ENCODE results near the gene ANKRD10. TPM values are rescaled to one million over a fixed set of nuclear protein-coding genes. Genes with fewer than 3 reads are reported as not detected.

The ANKRD10 gene
- total RNA-seq, 1 experiment from 2014 or later = 168 TPM

- H3K4me2 ChIP-seq (ENCODE audit: low read depth, low read length, poor library complexity, severe bottlenecking) = no peak overlapping the region
- no peak for DNase-seq
- H3K4me3 ChIP-seq (ENCODE audit: low read length) = no peak overlapping the region
- no peaks in the 10 kb centered on the region for H3K27me3 ChIP-seq (ENCODE audit: low read length)
- H2AFZ ChIP-seq (ENCODE audit: low read length) = no peak overlapping the region
- no peaks in the 10 kb centered on the region for H3K9me3 ChIP-seq (ENCODE audit: low read length)
- H3K9ac ChIP-seq (ENCODE audit: low read length) = no peak overlapping the region
- no peaks in the 10 kb centered on the region for H3K9me2 ChIP-seq (replicated peaks; ENCODE audit: insufficient read depth, low read length)
- H4K20me1 ChIP-seq (ENCODE audit: insufficient read depth, low read depth, low read length) = no peaks in the 10 kb centered on the region
- no peaks in the 10 kb centered on the region for H3K4me1 ChIP-seq (ENCODE audit: low read length)
- no peak overlapping the region for H3K27ac ChIP-seq (ENCODE audit: low read length)
- no peaks in the 10 kb centered on the region for H3K79me2 ChIP-seq (ENCODE audit: low read length)
- H3K36me3 ChIP-seq (ENCODE audit: insufficient read depth, low read length) = peaks cover 3% of the 10 kb centered on the region; the same call in 1 of the 2 replicates
These were observed 31.9 kb downstream of the ANKRD10 start for GRCh38 chr13:110882972-110883371.

- Histone ChIP-seq H3K36me3 (ENCODE audit: insufficient read depth, low read length) (peaks cover 3% of the 10 kb centered on the region; the same call in 1 of the 2 replicates), H4K20me1 (ENCODE audit: insufficient read depth, low read depth, low read length) (no peaks in the 10 kb centered on the region), H3K27me3 (ENCODE audit: low read length) (no peaks in the 10 kb centered on the region), H3K9ac (ENCODE audit: low read length) (no peak overlapping the region), H3K4me1 (ENCODE audit: low read length) (no peaks in the 10 kb centered on the region), H3K27ac (ENCODE audit: low read length) (no peak overlapping the region), H3K9me2 (replicated peaks; ENCODE audit: insufficient read depth, low read length) (no peaks in the 10 kb centered on the region), H3K79me2 (ENCODE audit: low read length) (no peaks in the 10 kb centered on the region), H3K4me2 (ENCODE audit: low read depth, low read length, poor library complexity, severe bottlenecking) (no peak overlapping the region), H3K4me3 (ENCODE audit: low read length) (no peak overlapping the region), H3K9me3 (ENCODE audit: low read length) (no peaks in the 10 kb centered on the region), H2AFZ (ENCODE audit: low read length) (no peak overlapping the region)
- DNase-seq = no peak
These were observed 32.8 kb downstream of the ANKRD10 start for GRCh38 chr13:110881839-110882627.

DNA sequence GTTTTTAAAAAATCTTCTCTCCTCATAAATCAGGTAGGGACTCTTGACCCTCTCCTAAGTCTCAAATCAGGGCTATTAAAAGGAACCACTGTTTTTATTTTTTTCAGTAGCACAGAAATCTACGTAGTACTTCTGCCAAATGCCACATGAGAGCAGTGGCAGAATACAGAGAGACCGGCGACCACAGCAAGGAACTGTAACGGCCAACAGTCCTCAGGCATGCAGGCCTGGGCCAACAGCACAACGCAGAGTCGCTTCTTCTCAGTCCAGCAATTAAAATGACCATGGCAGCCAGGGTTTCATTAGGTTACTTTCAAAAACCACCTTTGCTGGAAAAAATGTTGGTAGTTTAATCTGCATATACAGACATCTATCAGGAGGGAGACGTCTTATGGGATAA, 34.2 kb downstream of the ANKRD10 start:
- H3K9me3 ChIP-seq (ENCODE audit: low read length) = no peaks in the 10 kb centered on the region
- no peaks in the 10 kb centered on the region for H3K4me1 ChIP-seq (ENCODE audit: low read length)
- no peak overlapping the region for H3K27ac ChIP-seq (ENCODE audit: low read length)
- H3K9me2 ChIP-seq (replicated peaks; ENCODE audit: insufficient read depth, low read length) = no peaks in the 10 kb centered on the region
- peaks cover 3% of the 10 kb centered on the region; the same call in 1 of the 2 replicates for H3K36me3 ChIP-seq (ENCODE audit: insufficient read depth, low read length)
- H3K4me2 ChIP-seq (ENCODE audit: low read depth, low read length, poor library complexity, severe bottlenecking) = no peak overlapping the region
- no peak for DNase-seq
- H3K9ac ChIP-seq (ENCODE audit: low read length) = no peak overlapping the region
- H2AFZ ChIP-seq (ENCODE audit: low read length) = no peak overlapping the region
- H4K20me1 ChIP-seq (ENCODE audit: insufficient read depth, low read depth, low read length) = no peaks in the 10 kb centered on the region
- no peaks in the 10 kb centered on the region for H3K27me3 ChIP-seq (ENCODE audit: low read length)
- H3K79me2 ChIP-seq (ENCODE audit: low read length) = no peaks in the 10 kb centered on the region
- H3K4me3 ChIP-seq (ENCODE audit: low read length) = no peak overlapping the region

DNA sequence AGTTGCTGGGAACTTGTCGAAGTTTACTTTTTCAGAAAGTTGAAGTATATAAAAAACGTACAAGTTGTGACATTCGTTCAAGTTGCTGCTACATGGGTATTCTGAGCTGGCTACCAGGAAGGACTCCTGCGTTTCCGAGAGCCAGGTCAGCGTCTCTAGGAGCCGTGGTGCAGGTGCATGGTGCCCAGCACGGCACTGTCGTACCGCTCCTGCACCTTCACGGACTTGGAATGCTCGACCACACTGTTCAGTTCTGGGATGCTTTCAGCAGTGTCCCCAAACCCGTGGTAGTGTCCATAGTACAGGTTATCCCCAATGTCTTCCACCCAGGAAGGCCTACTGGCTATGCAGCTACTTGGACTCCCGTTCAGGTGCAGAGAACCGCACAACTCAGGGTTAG, 35.4 kb downstream of the ANKRD10 start:
- H3K4me1 ChIP-seq (ENCODE audit: low read length) = no peaks in the 10 kb centered on the region
- DNase-seq = no peak
- no peaks in the 10 kb centered on the region for H4K20me1 ChIP-seq (ENCODE audit: insufficient read depth, low read depth, low read length)
- H3K36me3 ChIP-seq (ENCODE audit: insufficient read depth, low read length) = peaks cover 3% of the 10 kb centered on the region; the same call in 1 of the 2 replicates
- no peak overlapping the region for H3K9ac ChIP-seq (ENCODE audit: low read length)
- H2AFZ ChIP-seq (ENCODE audit: low read length) = no peak overlapping the region
- H3K4me2 ChIP-seq (ENCODE audit: low read depth, low read length, poor library complexity, severe bottlenecking) = no peak overlapping the region
- H3K9me3 ChIP-seq (ENCODE audit: low read length) = no peaks in the 10 kb centered on the region
- no peaks in the 10 kb centered on the region for H3K9me2 ChIP-seq (replicated peaks; ENCODE audit: insufficient read depth, low read length)
- H3K79me2 ChIP-seq (ENCODE audit: low read length) = no peaks in the 10 kb centered on the region
- no peak overlapping the region for H3K4me3 ChIP-seq (ENCODE audit: low read length)
- no peaks in the 10 kb centered on the region for H3K27me3 ChIP-seq (ENCODE audit: low read length)
- no peak overlapping the region for H3K27ac ChIP-seq (ENCODE audit: low read length)

DNA sequence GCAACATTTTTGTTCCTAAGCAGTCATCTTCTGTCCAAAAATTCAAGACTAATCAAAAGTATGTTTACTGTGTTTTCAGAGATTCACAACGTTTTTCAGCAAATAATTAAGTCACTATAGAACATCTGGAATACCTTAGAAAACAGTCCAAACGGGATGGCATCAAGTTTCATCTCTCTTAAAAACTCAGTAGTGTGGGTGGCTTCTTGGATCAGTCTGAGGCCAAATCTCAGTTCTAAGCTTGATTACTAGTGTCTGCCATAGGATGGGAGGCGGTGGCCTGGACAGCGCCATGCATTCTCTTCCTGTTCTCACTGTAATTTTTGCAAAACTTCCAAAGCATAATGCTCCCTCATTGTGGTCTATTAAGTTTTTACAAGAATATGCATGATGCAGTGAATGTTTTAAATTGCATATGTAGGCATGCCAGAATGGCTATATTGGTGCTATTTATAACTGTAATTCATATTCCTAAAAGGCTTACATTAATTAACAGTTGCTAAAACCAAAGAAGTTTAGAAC, 37.1 kb downstream of the ANKRD10 start:
- Histone ChIP-seq H3K9me3 (ENCODE audit: low read length) (no peaks in the 10 kb centered on the region), H3K27ac (ENCODE audit: low read length) (no peak overlapping the region), H3K9ac (ENCODE audit: low read length) (no peak overlapping the region), H4K20me1 (ENCODE audit: insufficient read depth, low read depth, low read length) (no peaks in the 10 kb centered on the region), H3K36me3 (ENCODE audit: insufficient read depth, low read length) (no peaks in the 10 kb centered on the region), H3K79me2 (ENCODE audit: low read length) (no peaks in the 10 kb centered on the region), H2AFZ (ENCODE audit: low read length) (no peak overlapping the region), H3K27me3 (ENCODE audit: low read length) (no peaks in the 10 kb centered on the region), H3K4me1 (ENCODE audit: low read length) (no peaks in the 10 kb centered on the region), H3K9me2 (replicated peaks; ENCODE audit: insufficient read depth, low read length) (no peaks in the 10 kb centered on the region), H3K4me3 (ENCODE audit: low read length) (no peak overlapping the region), H3K4me2 (ENCODE audit: low read depth, low read length, poor library complexity, severe bottlenecking) (no peak overlapping the region)
- DNase-seq = no peak

GRCh38 chr13:110876609-110877008, 38.3 kb downstream of the ANKRD10 start:
- peak; percentile 77 for DNase-seq
- Histone ChIP-seq H3K4me2 (ENCODE audit: low read depth, low read length, poor library complexity, severe bottlenecking) (no peak overlapping the region), H3K9me2 (replicated peaks; ENCODE audit: insufficient read depth, low read length) (no peaks in the 10 kb centered on the region), H2AFZ (ENCODE audit: low read length) (no peak overlapping the region), H3K9ac (ENCODE audit: low read length) (no peak overlapping the region), H3K79me2 (ENCODE audit: low read length) (no peaks in the 10 kb centered on the region), H3K27me3 (ENCODE audit: low read length) (no peaks in the 10 kb centered on the region), H3K27ac (ENCODE audit: low read length) (no peak overlapping the region), H3K36me3 (ENCODE audit: insufficient read depth, low read length) (no peaks in the 10 kb centered on the region), H3K4me1 (ENCODE audit: low read length) (no peaks in the 10 kb centered on the region), H4K20me1 (ENCODE audit: insufficient read depth, low read depth, low read length) (no peaks in the 10 kb centered on the region), H3K4me3 (ENCODE audit: low read length) (no peak overlapping the region), H3K9me3 (ENCODE audit: low read length) (no peaks in the 10 kb centered on the region)

GRCh38 chr13:110875241-110875640, 39.6 kb downstream of the ANKRD10 start:
- H3K27ac ChIP-seq (ENCODE audit: low read length) = no peak overlapping the region
- H4K20me1 ChIP-seq (ENCODE audit: insufficient read depth, low read depth, low read length) = no peaks in the 10 kb centered on the region
- no peak overlapping the region for H3K4me3 ChIP-seq (ENCODE audit: low read length)
- H2AFZ ChIP-seq (ENCODE audit: low read length) = no peak overlapping the region
- no peak overlapping the region for H3K4me2 ChIP-seq (ENCODE audit: low read depth, low read length, poor library complexity, severe bottlenecking)
- H3K9ac ChIP-seq (ENCODE audit: low read length) = no peak overlapping the region
- no peaks in the 10 kb centered on the region for H3K27me3 ChIP-seq (ENCODE audit: low read length)
- no peaks in the 10 kb centered on the region for H3K9me3 ChIP-seq (ENCODE audit: low read length)
- no peaks in the 10 kb centered on the region for H3K9me2 ChIP-seq (replicated peaks; ENCODE audit: insufficient read depth, low read length)
- no peaks in the 10 kb centered on the region for H3K79me2 ChIP-seq (ENCODE audit: low read length)
- no peaks in the 10 kb centered on the region for H3K4me1 ChIP-seq (ENCODE audit: low read length)
- no peaks in the 10 kb centered on the region for H3K36me3 ChIP-seq (ENCODE audit: insufficient read depth, low read length)
- DNase-seq = no peak

DNA sequence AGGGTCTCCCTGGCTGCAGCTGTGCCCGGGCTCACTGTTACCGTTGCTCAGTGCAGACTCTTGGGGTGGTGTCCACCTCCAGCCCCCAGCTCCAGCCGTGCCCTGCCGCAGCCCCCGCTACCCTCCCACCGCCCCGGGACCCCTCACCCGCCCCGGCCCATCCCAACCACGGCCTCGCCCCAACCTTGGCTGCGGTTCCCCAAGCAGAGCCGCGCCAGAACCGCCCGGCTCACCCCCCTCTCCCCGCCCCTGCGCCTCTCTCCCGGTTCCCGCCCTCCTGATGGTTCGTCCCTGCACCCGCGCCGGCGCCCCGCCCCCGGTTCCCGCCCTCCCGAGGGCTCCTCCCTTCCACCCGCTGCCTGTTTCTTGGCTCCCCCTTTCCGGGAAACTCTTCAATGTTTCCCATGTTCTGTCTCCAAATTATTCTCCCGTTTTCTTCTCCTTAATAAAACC, 40.3 kb downstream of the ANKRD10 start:
- no peak for DNase-seq
- Histone ChIP-seq H4K20me1 (ENCODE audit: insufficient read depth, low read depth, low read length) (no peaks in the 10 kb centered on the region), H3K27ac (ENCODE audit: low read length) (no peak overlapping the region), H2AFZ (ENCODE audit: low read length) (no peak overlapping the region), H3K9me2 (replicated peaks; ENCODE audit: insufficient read depth, low read length) (no peaks in the 10 kb centered on the region), H3K36me3 (ENCODE audit: insufficient read depth, low read length) (no peaks in the 10 kb centered on the region), H3K27me3 (ENCODE audit: low read length) (no peaks in the 10 kb centered on the region), H3K9ac (ENCODE audit: low read length) (no peak overlapping the region), H3K79me2 (ENCODE audit: low read length) (no peaks in the 10 kb centered on the region), H3K4me1 (ENCODE audit: low read length) (no peaks in the 10 kb centered on the region), H3K4me3 (ENCODE audit: low read length) (no peak overlapping the region), H3K4me2 (ENCODE audit: low read depth, low read length, poor library complexity, severe bottlenecking) (no peak overlapping the region), H3K9me3 (ENCODE audit: low read length) (no peaks in the 10 kb centered on the region)

Data from Karpas-422 (cell line).